Fibroblast of the aortic adventitia (primary cell): ENCODE data around the gene FRRS1L. TPM values are rescaled to one million over a fixed set of nuclear protein-coding genes. Genes with fewer than 3 reads are reported as not detected.
"Not testable (repeated sequence)": the region's sequence is repeated elsewhere in the genome, so short reads cannot be mapped to it uniquely, and the experiment has no call there.

ENCODE experiments used
- DNase-seq: peaks from one replicate; pipeline ENCODE4 v3.0.0-alpha.2; 2010; ENCODE audit warnings: low read depth
- H3K4me3 ChIP-seq: 2 replicates; pipeline ENCODE4 v1.5.1; 2011; ENCODE audit warnings: low read depth, mild to moderate bottlenecking, control low read depth, low read length, moderate library complexity
- total RNA-seq: library from RNA; depleted of rRNA; stranded (reverse); fragments of >200 nt; gene quantifications from 2 replicates; pipeline ENCODE4 v1.2.3, GENCODE V29; 2012; ENCODE audit warnings: low replicate concordance
- TF ChIP-seq, protein P1 (sequence below): IDR thresholded peaks from 2 replicates; pipeline ENCODE4 v1.5.1; 2011; ENCODE audit warnings: mild to moderate bottlenecking, low read length, control low read depth, inconsistent platforms; ENCODE audit not compliant: insufficient read depth

FRRS1L gene
- total RNA-seq, 1 donor, result 0.18 TPM

DNA sequence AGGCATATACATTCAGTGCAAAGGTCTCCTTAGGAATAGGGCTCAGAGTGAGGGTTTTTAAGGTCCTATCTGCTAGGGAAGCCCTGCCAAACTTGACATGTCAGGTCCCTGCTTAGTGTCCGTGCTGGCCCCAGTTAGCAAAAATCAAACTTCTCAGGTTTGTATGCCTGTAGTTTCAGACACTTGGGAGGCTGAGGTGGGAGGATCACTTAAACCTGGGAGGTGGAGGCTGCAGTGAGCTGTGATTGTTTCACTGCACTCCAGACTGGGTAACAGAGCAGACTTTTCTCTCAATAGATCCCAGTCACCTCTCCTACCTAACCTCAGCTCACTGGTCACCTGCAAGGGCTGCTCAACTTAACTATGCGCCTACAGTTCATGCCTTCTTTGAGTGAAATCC lies 28.6 kb downstream of the FRRS1L start:
- no peak for DNase-seq
- TF ChIP-seq, protein P1, sequence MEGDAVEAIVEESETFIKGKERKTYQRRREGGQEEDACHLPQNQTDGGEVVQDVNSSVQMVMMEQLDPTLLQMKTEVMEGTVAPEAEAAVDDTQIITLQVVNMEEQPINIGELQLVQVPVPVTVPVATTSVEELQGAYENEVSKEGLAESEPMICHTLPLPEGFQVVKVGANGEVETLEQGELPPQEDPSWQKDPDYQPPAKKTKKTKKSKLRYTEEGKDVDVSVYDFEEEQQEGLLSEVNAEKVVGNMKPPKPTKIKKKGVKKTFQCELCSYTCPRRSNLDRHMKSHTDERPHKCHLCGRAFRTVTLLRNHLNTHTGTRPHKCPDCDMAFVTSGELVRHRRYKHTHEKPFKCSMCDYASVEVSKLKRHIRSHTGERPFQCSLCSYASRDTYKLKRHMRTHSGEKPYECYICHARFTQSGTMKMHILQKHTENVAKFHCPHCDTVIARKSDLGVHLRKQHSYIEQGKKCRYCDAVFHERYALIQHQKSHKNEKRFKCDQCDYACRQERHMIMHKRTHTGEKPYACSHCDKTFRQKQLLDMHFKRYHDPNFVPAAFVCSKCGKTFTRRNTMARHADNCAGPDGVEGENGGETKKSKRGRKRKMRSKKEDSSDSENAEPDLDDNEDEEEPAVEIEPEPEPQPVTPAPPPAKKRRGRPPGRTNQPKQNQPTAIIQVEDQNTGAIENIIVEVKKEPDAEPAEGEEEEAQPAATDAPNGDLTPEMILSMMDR, result no peak
- no peak overlapping the region for H3K4me3 ChIP-seq

DNA sequence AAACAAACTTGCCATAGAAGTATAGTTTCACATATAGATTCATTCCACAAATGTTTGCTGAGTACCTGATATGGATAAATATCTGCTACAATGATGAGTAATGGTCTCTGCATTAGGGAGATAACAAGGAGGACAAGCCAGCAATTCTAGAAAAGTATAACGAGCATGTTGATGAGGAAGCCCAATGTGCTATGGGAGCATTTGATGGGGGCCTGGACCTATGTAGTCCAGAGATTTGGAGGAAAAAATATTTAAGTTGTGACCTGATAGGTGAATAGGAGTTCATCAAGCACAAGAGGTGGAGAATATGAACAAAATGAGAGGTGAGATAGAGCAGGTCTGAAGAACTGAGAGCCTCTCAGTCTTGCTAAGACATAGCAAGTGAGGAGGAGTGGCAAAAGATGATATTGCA lies 32.9 kb downstream of the FRRS1L start:
- no peak overlapping the region for H3K4me3 ChIP-seq
- DNase-seq, result no peak
- TF ChIP-seq, protein P1, result no peak

DNA sequence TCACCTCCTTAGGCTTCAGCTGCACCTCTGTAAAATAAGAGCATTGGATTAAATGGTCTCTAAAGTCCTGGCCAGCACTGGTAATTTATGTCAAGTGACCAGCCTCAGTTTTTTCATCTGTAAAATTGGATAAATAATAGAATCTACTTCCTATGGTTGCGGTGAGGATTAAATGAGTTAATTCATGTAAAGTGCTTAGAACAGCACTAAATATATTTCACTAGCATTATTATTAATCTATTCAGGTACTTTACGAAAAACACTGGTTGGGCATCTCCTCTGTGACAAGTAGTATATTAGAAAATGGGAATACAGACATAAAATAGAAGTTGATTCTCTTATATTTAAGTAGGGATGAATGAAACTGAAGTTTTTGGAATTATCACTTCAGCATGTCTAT lies 33.5 kb downstream of the FRRS1L start:
- TF ChIP-seq, protein P1, result no peak
- H3K4me3 ChIP-seq, result no peak overlapping the region
- DNase-seq, result no peak

DNA sequence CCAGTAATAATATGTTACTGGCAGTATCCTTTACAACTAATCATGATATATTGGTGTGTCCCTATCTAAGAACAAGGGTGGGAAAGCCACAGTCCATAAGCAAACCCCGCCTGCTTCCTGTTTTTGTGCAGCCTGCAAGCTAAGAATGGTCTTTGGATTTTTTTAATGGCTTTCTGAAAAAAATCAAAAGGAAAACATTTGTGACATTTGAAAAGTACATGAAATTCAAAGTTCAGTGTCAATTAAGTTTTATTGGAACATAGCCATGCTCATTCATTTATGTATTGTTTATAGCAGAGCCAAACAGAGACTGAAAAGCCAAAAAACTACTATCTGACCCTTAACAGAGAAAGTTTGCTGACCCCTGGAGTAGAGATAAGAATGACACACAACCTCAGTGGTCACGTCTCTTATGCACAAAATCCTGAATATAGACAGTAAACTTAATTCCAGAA lies 34.5 kb downstream of the FRRS1L start:
- H3K4me3 ChIP-seq, result no peak overlapping the region
- TF ChIP-seq, protein P1, result no peak
- DNase-seq, result no peak

DNA sequence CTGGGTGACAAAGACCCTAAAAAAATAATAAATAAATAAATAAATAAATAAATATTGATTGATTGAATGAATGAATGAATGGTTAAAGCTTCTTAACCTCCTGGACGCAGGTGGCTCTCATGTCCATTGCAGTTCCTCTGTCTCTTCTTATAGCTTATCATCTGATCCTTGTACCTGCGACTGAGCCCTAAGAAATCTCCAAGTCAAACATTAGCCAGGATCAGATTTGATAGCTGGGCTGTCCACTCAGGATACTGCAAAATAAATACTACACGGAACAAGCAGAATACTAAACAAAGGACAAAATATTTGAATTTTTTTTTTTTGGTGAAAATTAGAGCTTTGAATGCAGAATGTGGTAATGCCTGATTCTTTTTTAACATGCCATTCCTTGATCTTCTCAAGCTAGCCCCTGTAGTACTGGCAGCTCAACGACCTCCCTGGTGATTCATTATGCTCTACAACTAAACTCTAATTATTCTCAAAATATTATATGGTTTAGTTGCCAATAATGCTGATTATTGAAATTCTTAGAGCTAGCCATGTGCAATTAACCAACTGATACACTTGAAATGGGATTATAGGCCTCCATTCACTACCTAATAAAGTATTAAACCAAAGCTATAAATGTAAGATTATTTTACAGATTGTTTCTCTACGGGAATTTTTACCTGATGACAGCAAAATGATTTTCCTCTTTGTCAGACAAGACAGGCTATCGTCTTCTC lies 37.4 kb downstream of the FRRS1L start:
- TF ChIP-seq, protein P1, result no peak
- no peak overlapping the region for H3K4me3 ChIP-seq
- DNase-seq, result no peak

DNA sequence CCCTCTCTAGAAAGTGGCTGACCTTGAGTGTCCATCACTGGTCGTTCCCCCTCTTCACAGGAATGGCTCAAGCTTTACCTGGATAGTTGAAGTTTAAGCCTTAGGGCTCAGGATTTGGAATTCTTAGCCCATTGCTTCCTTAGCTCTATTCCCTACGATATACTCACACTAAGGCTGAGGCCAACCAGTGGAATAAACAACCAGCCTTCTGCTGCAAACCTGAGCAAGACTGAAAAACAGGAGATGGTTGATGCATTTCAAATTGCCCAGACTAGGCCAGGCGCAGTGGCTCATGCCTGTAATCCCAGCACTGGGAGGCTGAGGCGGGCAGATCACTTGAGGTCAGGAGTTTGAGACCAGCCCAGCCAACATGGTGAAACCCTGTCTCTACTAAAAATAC lies 40.4 kb downstream of the FRRS1L start:
- not testable (repeated sequence) for H3K4me3 ChIP-seq, DNase-seq

DNA sequence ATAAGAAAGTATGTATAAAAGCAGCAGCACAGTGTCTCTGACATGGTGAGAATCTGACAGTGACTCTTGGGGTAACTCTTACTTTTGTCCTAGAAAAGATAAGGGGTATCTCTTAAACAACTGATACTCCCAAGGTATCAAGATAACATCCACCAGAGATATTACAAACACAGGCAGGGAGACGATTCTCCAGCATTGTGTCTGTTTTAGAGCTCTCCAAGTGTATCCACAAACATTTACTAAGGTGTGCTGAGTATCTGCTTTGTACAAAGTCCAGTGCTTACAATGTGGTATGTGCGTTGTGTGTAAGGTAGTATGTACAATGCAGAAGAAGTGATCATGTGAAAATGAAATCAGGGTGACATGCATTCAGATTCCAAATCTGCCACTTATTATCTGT lies 42.9 kb downstream of the FRRS1L start:
- TF ChIP-seq, protein P1, result no peak
- DNase-seq, result no peak
- no peak overlapping the region for H3K4me3 ChIP-seq
